HG02588 (cell line): ENCODE measurements around the gene HPDL.
A peak's percentile ranks its signal among the peaks of the same experiment; 100 is the strongest.
"Not testable (repeated sequence)": the region's sequence is repeated elsewhere in the genome, so short reads cannot be mapped to it uniquely, and the experiment has no call there.

Experiments
- ATAC-seq: cut with Tn5 transposase; IDR thresholded peaks from one replicate; pipeline ENCODE4 v1.9.1; 2021; ENCODE audit warnings: mild to moderate bottlenecking, moderate library complexity; ENCODE audit not compliant: unreplicated experiment

HPDL gene

GRCh38 chr1:45348966-45349677 lies 22.4 kb downstream of the HPDL start:
- no peak for ATAC-seq

DNA sequence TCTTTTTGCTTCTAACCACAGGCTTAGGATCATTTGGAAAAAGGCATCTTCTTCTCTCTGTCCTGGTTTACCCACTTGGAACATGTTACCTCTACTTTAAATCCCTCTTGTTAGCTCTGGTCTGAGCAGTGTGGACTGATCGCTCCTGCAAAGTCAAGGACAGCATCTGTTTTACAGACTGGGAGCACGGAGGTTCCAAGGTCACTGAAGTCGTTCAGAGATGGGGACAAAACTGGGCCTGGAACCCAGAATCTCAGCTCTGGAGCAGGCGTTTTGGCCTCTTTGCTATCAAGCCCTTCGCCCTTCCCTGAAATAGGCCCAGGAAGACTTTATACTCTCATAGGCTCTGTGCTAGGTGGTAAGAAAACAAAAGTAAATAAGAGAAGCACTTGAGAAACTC lies 24.8 kb downstream of the HPDL start:
- no peak for ATAC-seq

- no peak for ATAC-seq
Observed at GRCh38 chr1:45353685-45354084, 27.0 kb downstream of the HPDL start.

DNA sequence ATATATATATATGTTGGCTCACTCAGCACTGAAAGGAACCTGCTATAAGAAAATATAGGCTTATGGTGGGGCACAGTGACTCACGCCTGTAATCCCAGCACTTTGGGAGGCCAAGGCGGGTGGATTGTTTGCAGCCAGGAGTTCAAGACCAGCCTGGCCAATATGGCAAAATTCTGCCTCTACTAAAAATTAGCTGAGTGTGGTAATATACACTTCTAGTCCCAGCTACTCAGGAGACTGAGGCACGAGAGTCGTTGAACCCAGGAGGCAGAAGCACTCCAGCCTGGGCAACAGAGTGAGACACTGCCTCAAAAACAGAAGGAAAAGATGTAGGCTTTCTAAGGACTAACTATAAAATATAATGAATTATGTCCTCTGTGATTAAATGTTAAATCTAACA lies 28.1 kb downstream of the HPDL start:
- ATAC-seq, result no peak

GRCh38 chr1:45355683-45356082 lies 29.0 kb downstream of the HPDL start:
- no peak for ATAC-seq

- no peak for ATAC-seq
Observed at GRCh38 chr1:45356186-45356585, 29.5 kb downstream of the HPDL start.

- ATAC-seq, result no peak
Observed at GRCh38 chr1:45359882-45360513, 33.3 kb downstream of the HPDL start.

GRCh38 chr1:45360981-45361380 lies 34.3 kb downstream of the HPDL start:
- not testable (repeated sequence) for ATAC-seq

GRCh38 chr1:45364294-45364693 lies 37.6 kb downstream of the HPDL start:
- ATAC-seq, result no peak

- peak; percentile 63 for ATAC-seq
Observed at GRCh38 chr1:45365051-45365450, 38.4 kb downstream of the HPDL start.

DNA sequence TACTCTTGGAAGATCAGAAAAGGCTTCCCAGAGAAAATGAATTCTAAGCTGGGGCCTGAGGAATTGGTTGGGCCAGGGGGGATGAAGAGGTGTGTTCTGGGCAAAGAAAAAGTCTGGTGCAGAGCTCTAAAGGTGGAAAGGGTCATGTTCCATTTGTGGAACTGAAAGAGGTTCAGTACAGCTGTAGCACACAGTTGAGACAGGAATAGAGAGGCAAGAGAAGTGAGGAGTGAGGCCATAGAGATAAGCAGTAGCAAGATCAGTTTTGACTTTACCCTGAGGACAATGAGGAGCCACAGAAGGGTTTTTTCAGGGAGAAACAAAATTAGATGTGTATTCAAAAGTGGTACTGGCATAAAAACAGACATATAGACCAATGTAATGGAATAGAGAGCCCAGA lies 43.9 kb downstream of the HPDL start:
- ATAC-seq, result no peak

DNA sequence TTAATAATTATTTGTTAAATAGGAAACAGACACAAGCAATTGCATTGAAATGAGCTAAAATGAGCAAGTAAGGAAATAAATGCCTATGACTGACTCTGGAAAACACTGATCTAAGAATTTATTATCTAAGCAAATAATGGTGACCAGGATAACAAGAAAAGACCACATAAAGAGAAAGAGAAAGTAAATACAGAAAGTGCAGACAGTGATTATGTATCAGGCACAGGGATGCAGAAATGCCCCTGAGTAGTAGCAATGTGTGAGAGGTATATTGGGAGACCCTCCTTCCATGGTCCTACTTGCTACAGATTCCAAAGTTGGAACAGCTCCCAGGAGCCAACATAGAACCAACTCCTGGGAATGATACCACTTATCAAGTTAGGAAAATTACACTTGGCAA lies 46.9 kb downstream of the HPDL start:
- no peak for ATAC-seq

DNA sequence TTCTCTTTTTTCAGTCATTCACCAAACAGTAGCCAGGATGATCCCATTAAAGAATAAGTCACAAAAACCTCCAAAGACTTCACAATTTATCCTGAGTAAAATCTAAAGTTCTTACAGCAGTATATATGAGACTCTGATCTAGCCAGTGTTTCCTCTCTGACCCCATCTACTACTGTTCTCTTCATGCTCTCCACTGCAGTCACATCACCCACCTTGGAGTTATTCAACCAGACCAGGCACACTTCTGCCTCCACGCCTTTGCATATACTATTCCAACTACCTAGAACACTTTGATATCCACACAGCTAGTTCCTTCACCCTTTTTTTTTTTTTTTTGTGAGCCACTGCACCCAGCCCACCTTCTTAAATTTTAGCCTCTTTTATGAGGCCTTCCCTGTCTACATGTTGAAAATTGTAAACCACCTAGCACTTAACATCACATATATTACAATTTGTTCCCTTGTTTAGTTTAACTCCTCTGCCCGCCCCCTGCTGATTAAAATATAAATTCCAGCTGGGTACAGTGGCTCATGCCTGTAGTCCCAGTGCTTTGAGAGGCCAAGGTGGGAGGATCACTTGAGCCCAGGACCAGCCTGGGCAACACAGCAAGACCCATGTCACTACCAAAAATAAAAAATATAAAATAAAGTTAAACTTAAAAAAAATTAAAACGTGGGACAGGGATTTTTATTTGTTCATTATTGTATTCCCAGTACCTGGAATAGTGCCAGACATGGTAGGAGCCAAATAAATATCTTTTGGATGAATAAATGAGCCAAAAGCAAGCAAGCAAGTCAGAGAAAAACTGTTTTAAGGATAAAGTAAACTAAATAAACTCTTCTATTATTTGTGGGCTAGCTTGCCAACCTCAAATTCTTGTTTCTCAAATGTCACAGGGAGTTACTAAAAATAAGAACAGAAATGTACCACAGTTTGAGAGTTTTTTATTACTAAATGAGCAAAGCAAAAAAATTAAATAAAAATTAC lies 48.7 kb downstream of the HPDL start:
- no peak for ATAC-seq

DNA sequence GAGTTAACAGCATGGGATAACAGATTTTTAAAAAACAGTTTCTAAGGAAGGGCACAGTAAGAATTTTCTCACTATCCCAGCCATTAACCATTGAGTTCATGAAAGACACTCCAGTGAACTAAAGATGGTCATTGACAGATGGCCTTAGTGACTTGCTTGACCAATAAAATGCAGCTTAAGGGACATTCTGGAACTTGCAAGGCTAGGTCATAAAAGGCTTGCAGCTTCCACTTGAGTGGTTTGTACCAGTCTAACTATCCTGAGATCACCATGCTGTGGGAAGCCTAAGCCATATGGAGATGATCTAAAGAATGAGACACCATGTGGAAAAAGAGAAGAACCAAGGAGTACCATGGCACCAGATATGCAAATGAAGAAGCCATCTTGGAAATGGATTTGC lies 51.5 kb downstream of the HPDL start:
- ATAC-seq, result no peak
